Small intestine (tissue), 7 donors: ENCODE measurements around the gene RAD9A. TPM values are rescaled to one million over a fixed set of nuclear protein-coding genes. Genes with fewer than 3 reads are reported as not detected.

ENCODE experiments used
- DNase-seq, 2 donors: peaks; one replicate each; pipeline versions ENCODE4 v3.0.0 to v3.0.0-alpha.2; 2013
- FAIRE-seq: peaks from 2 replicates; lab custom pipeline; 2012; peaks lifted over from hg19 to GRCh38; lab: Jason Lieb, UNC
- H3K27ac ChIP-seq, 3 donors: one replicate each; pipeline ENCODE4 v1.5.1; 2013; ENCODE audit warnings: low read length in 2 of 3, mild to moderate bottlenecking in 2 of 3, control low read depth in 1 of 3, inconsistent platforms in 1 of 3, low read depth in 1 of 3, moderate library complexity in 1 of 3
- H3K27me3 ChIP-seq, 3 donors: one replicate each; pipeline ENCODE4 v1.6.1; 2013; ENCODE audit warnings: low read length in 3 of 3, inconsistent platforms in 1 of 3; ENCODE audit not compliant: control insufficient read depth in 3 of 3, insufficient read depth in 3 of 3
- H3K36me3 ChIP-seq, 3 donors: one replicate each; pipeline ENCODE4 v1.6.1; 2013; ENCODE audit warnings: low read length in 3 of 3, inconsistent platforms in 1 of 3, low read depth in 1 of 3, mild to moderate bottlenecking in 1 of 3, moderate library complexity in 1 of 3; ENCODE audit not compliant: control insufficient read depth in 3 of 3, insufficient read depth in 2 of 3
- H3K4me1 ChIP-seq, 3 donors: one replicate each; pipeline ENCODE4 v1.6.1; 2013; ENCODE audit warnings: low read length in 2 of 3, inconsistent platforms in 1 of 3, low read depth in 1 of 3, mild to moderate bottlenecking in 1 of 3, moderate library complexity in 1 of 3; ENCODE audit not compliant: control insufficient read depth in 3 of 3, insufficient read depth in 2 of 3
- H3K4me3 ChIP-seq, 3 donors: one replicate each; pipeline ENCODE4 v1.5.1; 2013; ENCODE audit warnings: low read length in 3 of 3, control low read depth in 1 of 3, inconsistent platforms in 1 of 3, low read depth in 1 of 3, mild to moderate bottlenecking in 1 of 3, moderate library complexity in 1 of 3
- H3K9me3 ChIP-seq, 2 donors: one replicate each; pipeline ENCODE4 v1.6.1; 2013; ENCODE audit warnings: low read depth in 1 of 2, low read length in 1 of 2; ENCODE audit not compliant: control insufficient read depth in 2 of 2, insufficient read depth in 1 of 2
- WGBS, 3 donors: extraction: QIAGEN DNeasy Blood & Tissue Kit; methylation state at CpG; one replicate each; pipeline ENCODE4 v1.1.7; 2013; 5-methylcytosine and 5-hydroxymethylcytosine counted together
- polyA plus RNA-seq, 4 donors: library from polyadenylated mRNA; stranded (reverse) in 3 of 4; unstranded in 1 of 4; fragments of 200-250 nt in 3 of 4; fragments of 120-200 nt in 1 of 4; gene quantifications; one replicate each; pipeline versions ENCODE4 v1.2.1 to v1.2.3, GENCODE V29; 2013
- donor health status: healthy with polysubstance abuse.
- donor health status: control.
- donor health status: control.
- donor health status: Bipolar disorder and iron deficiency.
- donor health status: healthy.

RAD9A gene
- polyA plus RNA-seq, 4 donors, result 19.5 to 88.3 (median 40.7) TPM

- Histone ChIP-seq H3K9me3 (no peaks in the 10 kb centered on the region), H3K4me3 (peak overlapping the region in 1 of 3 donors; percentile 4), H3K4me1 (peaks cover 0 to 58% (median 0%) of the 10 kb centered on the region in 3 donors), H3K27me3 (no peaks in the 10 kb centered on the region), H3K36me3 (peaks cover 0 to 58% (median 0%) of the 10 kb centered on the region in 3 donors), H3K27ac (peak overlapping the region in 1 of 3 donors; percentile 90)
- FAIRE-seq (no peak), DNase-seq (no peak)
- WGBS, 3 donors, result 70 to 89% (median 82%) methylated on average over 14 of the region's 14 CpGs
Measured at GRCh38 chr11:67365736-67366444, 25.9 kb upstream of the RAD9A start.

GRCh38 chr11:67366546-67366945, 25.2 kb upstream of the RAD9A start:
- DNase-seq, result no peak
- peak overlapping the region in 2 of 3 donors; percentile 19 to 90 for H3K27ac ChIP-seq

GRCh38 chr11:67366961-67367760, 24.6 kb upstream of the RAD9A start:
- Histone ChIP-seq H3K9me3 (no peaks in the 10 kb centered on the region), H3K27me3 (no peaks in the 10 kb centered on the region), H3K4me1 (peaks cover 0 to 70% (median 0%) of the 10 kb centered on the region in 3 donors), H3K4me3 (no peak overlapping the region), H3K27ac (peak overlapping the region in 2 of 3 donors; percentile 19 to 90), H3K36me3 (peaks cover 0 to 62% (median 0%) of the 10 kb centered on the region in 3 donors)
- DNase-seq, result peak in 1 of 2 donors; percentile 80
- 45 to 55% (median 50%) methylated on average over 25 of the region's 25 CpGs for WGBS, 3 donors
- no peak for FAIRE-seq

More at GRCh38 chr11:67366546-67366945, 25.2 kb upstream of the RAD9A start:
- no peaks in the 10 kb centered on the region for H3K27me3 ChIP-seq
- H3K4me3 ChIP-seq, result peak overlapping the region in 1 of 3 donors; percentile 4
- peaks cover 0 to 64% (median 0%) of the 10 kb centered on the region in 3 donors for H3K4me1 ChIP-seq
- no peaks in the 10 kb centered on the region for H3K9me3 ChIP-seq
- 42 to 60% (median 50%) methylated on average over 7 to 8 of the region's 8 CpGs for WGBS, 3 donors
- H3K36me3 ChIP-seq, result peaks cover 0 to 62% (median 0%) of the 10 kb centered on the region in 3 donors
- FAIRE-seq, result no peak

- Histone ChIP-seq H3K36me3 (peaks cover 0 to 62% (median 0%) of the 10 kb centered on the region in 3 donors), H3K27me3 (no peaks in the 10 kb centered on the region), H3K9me3 (no peaks in the 10 kb centered on the region), H3K27ac (peak overlapping the region in 1 of 3 donors; percentile 90), H3K4me1 (peaks cover 0 to 72% (median 0%) of the 10 kb centered on the region in 3 donors), H3K4me3 (no peak overlapping the region)
- FAIRE-seq (no peak), DNase-seq (no peak)
- WGBS, 3 donors, result 63 to 82% (median 75%) methylated on average over 6 to 7 of the region's 7 CpGs
Measured at GRCh38 chr11:67367761-67368227, 24.0 kb upstream of the RAD9A start.

GRCh38 chr11:67368621-67369020, 23.2 kb upstream of the RAD9A start:
- Histone ChIP-seq H3K27ac (peak overlapping the region in 1 of 3 donors; percentile 70), H3K9me3 (no peaks in the 10 kb centered on the region), H3K36me3 (peaks cover 0 to 58% (median 0%) of the 10 kb centered on the region in 3 donors), H3K4me1 (peaks cover 0 to 73% (median under 1%) of the 10 kb centered on the region in 3 donors), H3K27me3 (no peaks in the 10 kb centered on the region), H3K4me3 (no peak overlapping the region)
- 68 to 86% (median 68%) methylated on average over 3 of the region's 3 CpGs for WGBS, 3 donors
- FAIRE-seq, result no peak
- no peak for DNase-seq

- no peaks in the 10 kb centered on the region for H3K9me3 ChIP-seq
- peaks cover 0 to 52% (median 0%) of the 10 kb centered on the region in 3 donors for H3K36me3 ChIP-seq
- no peak for FAIRE-seq
- H3K4me1 ChIP-seq, result peaks cover 3 to 79% (median 3%) of the 10 kb centered on the region in 3 donors
- H3K27ac ChIP-seq, result peak overlapping the region in 2 of 3 donors; percentile 68 to 70
- DNase-seq, result no peak
- WGBS, 3 donors, result 82 to 92% (median 83%) methylated on average over 8 of the region's 8 CpGs
- H3K4me3 ChIP-seq, result no peak overlapping the region
- no peaks in the 10 kb centered on the region for H3K27me3 ChIP-seq
Measured at GRCh38 chr11:67369275-67369674, 22.5 kb upstream of the RAD9A start.

GRCh38 chr11:67369801-67370284, 21.9 kb upstream of the RAD9A start:
- no peak for DNase-seq
- 62 to 67% (median 66%) methylated on average over 11 to 12 of the region's 12 CpGs for WGBS, 3 donors

More at GRCh38 chr11:67369801-67370284, 21.9 kb upstream of the RAD9A start:
- peaks cover 3 to 80% (median 8%) of the 10 kb centered on the region in 3 donors for H3K4me1 ChIP-seq
- no peaks in the 10 kb centered on the region for H3K9me3 ChIP-seq
- no peaks in the 10 kb centered on the region for H3K27me3 ChIP-seq
- H3K27ac ChIP-seq, result peak overlapping the region in 2 of 3 donors; percentile 68 to 70
- no peak for FAIRE-seq
- peaks cover 0 to 46% (median 0%) of the 10 kb centered on the region in 3 donors for H3K36me3 ChIP-seq
- H3K4me3 ChIP-seq, result no peak overlapping the region
